H9 (cell line): Measurements from ENCODE around the gene ITM2C. TPM values are rescaled to one million over a fixed set of nuclear protein-coding genes. Genes with fewer than 3 reads are reported as not detected.

Source experiments
- DNase-seq: peaks from one replicate; pipeline ENCODE4 v3.0.0-alpha.2; 2017
- H2AFZ ChIP-seq: one replicate; pipeline ENCODE4 v1.6.1; 2013; ENCODE audit warnings: mild to moderate bottlenecking, low read length, control low read depth, moderate library complexity
- H2AK5ac ChIP-seq: 2 replicates; pipeline ENCODE4 v1.6.1; 2013; ENCODE audit warnings: low read length, control low read depth, mixed read lengths; ENCODE audit not compliant: insufficient read length
- H2BK120ac ChIP-seq: one replicate; pipeline ENCODE4 v1.6.1; 2013; ENCODE audit warnings: low read depth, mild to moderate bottlenecking, low read length, control low read depth, inconsistent platforms; ENCODE audit not compliant: poor library complexity, severe bottlenecking
- H2BK12ac ChIP-seq: 2 replicates; pipeline ENCODE4 v1.6.1; 2013; ENCODE audit warnings: low read length, control low read depth, mixed read lengths, low read depth; ENCODE audit not compliant: insufficient read length
- H2BK15ac ChIP-seq: 2 replicates; pipeline ENCODE4 v1.6.1; 2013; ENCODE audit warnings: low read depth, low read length, control low read depth
- H2BK20ac ChIP-seq: one replicate; pipeline ENCODE4 v1.6.1; 2013; ENCODE audit warnings: low read depth, mild to moderate bottlenecking, low read length, control low read depth, inconsistent platforms; ENCODE audit not compliant: poor library complexity, severe bottlenecking
- H2BK5ac ChIP-seq: 2 replicates; pipeline ENCODE4 v1.6.1; 2013; ENCODE audit warnings: low read length, control low read depth, mixed read lengths; ENCODE audit not compliant: insufficient read length
- H3K14ac ChIP-seq: 2 replicates; pipeline ENCODE4 v1.6.1; 2013; ENCODE audit warnings: low read length, control low read depth; ENCODE audit not compliant: insufficient read depth
- H3K18ac ChIP-seq: 2 replicates; pipeline ENCODE4 v1.6.1; 2013; ENCODE audit warnings: low read depth, mild to moderate bottlenecking, mixed read lengths, low read length, control low read depth; ENCODE audit not compliant: insufficient read length
- H3K23ac ChIP-seq: 2 replicates; pipeline ENCODE4 v1.6.1; 2013; ENCODE audit warnings: low read length, control low read depth, mixed read lengths, low read depth; ENCODE audit not compliant: insufficient read length
- H3K23me2 ChIP-seq: 2 replicates; pipeline ENCODE4 v1.6.1; 2013; ENCODE audit warnings: low read depth, mild to moderate bottlenecking, mixed read lengths, low read length, control low read depth; ENCODE audit not compliant: insufficient read length, poor library complexity, severe bottlenecking
- H3K27ac ChIP-seq: 2 replicates; pipeline ENCODE4 v1.5.1; 2013; ENCODE audit warnings: low read length, control low read depth, mixed read lengths, low read depth; ENCODE audit not compliant: insufficient read length
- H3K27me3 ChIP-seq: 2 replicates; pipeline ENCODE4 v1.6.1; 2013; ENCODE audit warnings: low read length, control low read depth, inconsistent platforms; ENCODE audit not compliant: insufficient read depth
- H3K4ac ChIP-seq: 2 replicates; pipeline ENCODE4 v1.6.1; 2013; ENCODE audit warnings: low read depth, mild to moderate bottlenecking, control low read depth, inconsistent platforms, low read length, moderate library complexity
- H3K4me1 ChIP-seq: 2 replicates; pipeline ENCODE4 v1.6.1; 2013; ENCODE audit warnings: low read length, control low read depth, inconsistent platforms; ENCODE audit not compliant: insufficient read depth
- H3K4me2 ChIP-seq: 2 replicates; pipeline ENCODE4 v1.6.1; 2013; ENCODE audit warnings: low read length, control low read depth, mixed read lengths; ENCODE audit not compliant: insufficient read length, insufficient read depth
- H3K56ac ChIP-seq: 2 replicates; pipeline ENCODE4 v1.6.1; 2013; ENCODE audit warnings: low read depth, mild to moderate bottlenecking, mixed read lengths, low read length, control low read depth; ENCODE audit not compliant: insufficient read length
- H3K79me1 ChIP-seq: 2 replicates; pipeline ENCODE4 v1.6.1; 2013; ENCODE audit warnings: low read depth, mild to moderate bottlenecking, moderate library complexity, low read length, control low read depth, inconsistent platforms; ENCODE audit not compliant: insufficient read depth, poor library complexity, severe bottlenecking
- H3K79me2 ChIP-seq: 2 replicates; pipeline ENCODE4 v1.6.1; 2013; ENCODE audit warnings: low read length, control low read depth, inconsistent platforms; ENCODE audit not compliant: insufficient read depth
- H3K9ac ChIP-seq: 2 replicates; pipeline ENCODE4 v1.6.1; 2013; ENCODE audit warnings: low read length, control low read depth, mixed read lengths; ENCODE audit not compliant: insufficient read length; ENCODE audit errors: extremely low read depth
- H3K9me3 ChIP-seq: one replicate; pipeline ENCODE4 v1.6.1; 2013; ENCODE audit warnings: low read depth, low read length, inconsistent platforms; ENCODE audit not compliant: control insufficient read depth
- H3T11ph ChIP-seq: one replicate; pipeline ENCODE4 v1.6.1; 2013; ENCODE audit warnings: mild to moderate bottlenecking, low read length, control low read depth, inconsistent platforms
- H4K20me1 ChIP-seq: one replicate; pipeline ENCODE4 v1.6.1; 2013; ENCODE audit not compliant: control insufficient read depth, insufficient read length, insufficient read depth
- H4K5ac ChIP-seq: 2 replicates; pipeline ENCODE4 v1.6.1; 2013; ENCODE audit warnings: low read depth, mild to moderate bottlenecking, mixed read lengths, low read length, control low read depth; ENCODE audit not compliant: insufficient read length
- H4K8ac ChIP-seq: replicated peaks from 2 replicates; pipeline ENCODE4 v1.6.1; 2013; ENCODE audit warnings: low read length, control low read depth, mixed read lengths, low read depth; ENCODE audit not compliant: insufficient read length
- H4K91ac ChIP-seq: 2 replicates; pipeline ENCODE4 v1.6.1; 2013; ENCODE audit warnings: low read depth, mild to moderate bottlenecking, moderate library complexity, mixed read lengths, low read length, control low read depth; ENCODE audit not compliant: insufficient read length
- H3K27ac Mint-ChIP-seq, 3 experiments: 2 replicates in 2 of 3; 3 replicates in 1 of 3; pipeline ENCODE4 v1.8.0; 2020 to 2021; ENCODE audit warnings: mixed read lengths in 3 of 3, mild to moderate bottlenecking in 1 of 3, moderate library complexity in 1 of 3
- H3K27me3 Mint-ChIP-seq: 2 replicates; pipeline ENCODE4 v1.8.0; 2021; ENCODE audit warnings: low read depth, mild to moderate bottlenecking, moderate library complexity, mixed read lengths
- H3K36me3 Mint-ChIP-seq, 3 experiments: 2 replicates in 2 of 3; 3 replicates in 1 of 3; pipeline ENCODE4 v1.8.0; 2020 to 2021; ENCODE audit warnings: low read depth in 3 of 3, mixed read lengths in 3 of 3; ENCODE audit not compliant: insufficient read depth in 1 of 3
- H3K4me1 Mint-ChIP-seq, 2 experiments: 2 replicates each; pipeline ENCODE4 v1.8.0; 2020; ENCODE audit warnings: mixed read lengths in 2 of 2
- H3K4me3 Mint-ChIP-seq, 2 experiments: 2 replicates in 1 of 2; 3 replicates in 1 of 2; pipeline ENCODE4 v1.8.0; 2020 to 2021; ENCODE audit warnings: mild to moderate bottlenecking in 2 of 2, mixed read lengths in 2 of 2, moderate library complexity in 1 of 2
- H3K9me3 Mint-ChIP-seq, 2 experiments: 2 replicates in 1 of 2; 3 replicates in 1 of 2; pipeline ENCODE4 v1.8.0; 2020; ENCODE audit warnings: mild to moderate bottlenecking in 2 of 2, mixed read lengths in 2 of 2, moderate library complexity in 1 of 2
- CTCF ChIP-seq: fragments of 200-600 bp; sonication (generic); conservative IDR thresholded peaks from 3 replicates; pipeline ENCODE4 v1.8.0; 2021; ENCODE audit warnings: antibody characterized with exemption, mild to moderate bottlenecking
- WGBS: extraction: QIAGEN DNeasy Blood & Tissue Kit; methylation state at CpG from one replicate; pipeline ENCODE4 v1.1.7; 2013; ENCODE audit warnings: missing lambda C conversion rate, low lambda C conversion rate, mixed read lengths; ENCODE audit not compliant: insufficient read length; ENCODE audit errors: extremely low coverage; 5-methylcytosine and 5-hydroxymethylcytosine counted together
- total RNA-seq: library from RNA; stranded (reverse); gene quantifications from 2 replicates; pipeline ENCODE4 v1.2.1, GENCODE V29; 2021

The ITM2C gene
- total RNA-seq, 1 experiment from 2014 or later = 297 TPM

- no peak overlapping the region for H2BK120ac ChIP-seq
- H3K27me3 Mint-ChIP-seq = peaks cover 30% of the 10 kb centered on the region
- DNase-seq = no peak
These were observed 47.3 kb downstream of the ITM2C start for GRCh38 chr2:230912046-230912445.

More at GRCh38 chr2:230912046-230912445, 47.3 kb downstream of the ITM2C start:
- Mint-ChIP-seq H3K4me3 (no peak overlapping the region), H3K9me3 (no peaks in the 10 kb centered on the region), H3K4me1 (peaks cover 14 to 21% of the 10 kb centered on the region in 2 experiments), H3K36me3 (no peaks in the 10 kb centered on the region), H3K27ac (no peak overlapping the region)
- no peak overlapping the region for H2BK15ac ChIP-seq
- H3K79me1 ChIP-seq = no peaks in the 10 kb centered on the region
- no peak overlapping the region for H3K27ac ChIP-seq
- H3K4me2 ChIP-seq = no peak overlapping the region
- H4K5ac ChIP-seq = no peak overlapping the region
- H2BK5ac ChIP-seq = no peak overlapping the region
- H3T11ph ChIP-seq = no peak overlapping the region
- peak overlapping the region; percentile 40 for H3K18ac ChIP-seq
- TF ChIP-seq CTCF = no peak
- no CpG with 5 or more reads among the region's 5 CpGs for WGBS
- H3K14ac ChIP-seq = no peak overlapping the region
- H3K23me2 ChIP-seq = no peaks in the 10 kb centered on the region
- no peaks in the 10 kb centered on the region for H4K20me1 ChIP-seq
- no peaks in the 10 kb centered on the region for H3K27me3 ChIP-seq
- no peak overlapping the region for H3K23ac ChIP-seq
- H2BK20ac ChIP-seq = no peak overlapping the region
- H3K9me3 ChIP-seq = no peaks in the 10 kb centered on the region
- H2AK5ac ChIP-seq = no peak overlapping the region
- H2BK12ac ChIP-seq = no peak overlapping the region
- no peak overlapping the region for H2AFZ ChIP-seq
- H3K4me1 ChIP-seq = no peaks in the 10 kb centered on the region; the same call in 1 of the 2 replicates
- no peak overlapping the region for H3K56ac ChIP-seq
- no peak overlapping the region for H3K4ac ChIP-seq
- no peak overlapping the region for H4K91ac ChIP-seq
- H3K9ac ChIP-seq = no peak overlapping the region
- H4K8ac ChIP-seq = no peak overlapping the region
- H3K79me2 ChIP-seq = no peaks in the 10 kb centered on the region
